CD4-positive, alpha-beta memory T cell (primary cell): ENCODE measurements around the gene FHOD3. TPM values are rescaled to one million over a fixed set of nuclear protein-coding genes. Genes with fewer than 3 reads are reported as not detected.

Experiments used
- CTCF ChIA-PET: fragments of 350-600 bp; sonication (Branson Sonifier 250); formaldehyde crosslinking; loops from one replicate; lab custom pipeline; 2021; ENCODE audit warnings: inconsistent platforms; ENCODE audit not compliant: partially characterized antibody; lab: Charles Lee
- POLR2A ChIA-PET: fragments of 350-600 bp; sonication (Branson Sonifier 250); formaldehyde crosslinking; loops from one replicate; lab custom pipeline; 2021; ENCODE audit not compliant: partially characterized antibody; lab: Charles Lee
- DNase-seq, 5 donors: peaks; one replicate each; pipeline versions ENCODE4 v3.0.0 to v3.0.0-alpha.2; 2020 to 2022; ENCODE audit warnings: mixed read lengths in 1 of 5
- H3K27ac ChIP-seq: one replicate; pipeline ENCODE4 v1.7.0; 2013; ENCODE audit warnings: low read depth, low read length
- H3K27me3 ChIP-seq: 2 replicates; pipeline ENCODE4 v1.7.0; 2013; ENCODE audit warnings: mild to moderate bottlenecking, low read length, moderate library complexity; ENCODE audit not compliant: insufficient read depth
- H3K36me3 ChIP-seq: 2 replicates; pipeline ENCODE4 v1.7.0; 2013; ENCODE audit warnings: mild to moderate bottlenecking, low read length, moderate library complexity; ENCODE audit not compliant: insufficient read depth
- H3K4me1 ChIP-seq: 2 replicates; pipeline ENCODE4 v1.7.0; 2013; ENCODE audit warnings: mild to moderate bottlenecking, low read length, moderate library complexity; ENCODE audit not compliant: insufficient read depth
- H3K4me3 ChIP-seq, 2 donors: one replicate each; pipeline ENCODE4 v1.7.0; 2013; ENCODE audit warnings: low read length in 2 of 2, mild to moderate bottlenecking in 1 of 2
- H3K9me3 ChIP-seq, 2 donors: one replicate each; pipeline ENCODE4 v1.7.0; 2013; ENCODE audit warnings: low read length in 2 of 2, control low read depth in 1 of 2; ENCODE audit not compliant: control insufficient read depth in 1 of 2
- H3K27ac Mint-ChIP-seq, 7 donors: one replicate each; pipeline ENCODE4 v1.8.0; 2020 to 2021; ENCODE audit warnings: mixed read lengths in 7 of 7, mild to moderate bottlenecking in 6 of 7, inconsistent platforms in 3 of 7, moderate library complexity in 3 of 7
- H3K27me3 Mint-ChIP-seq, 2 donors: one replicate each; pipeline ENCODE4 v1.8.0; 2020 to 2021; ENCODE audit warnings: mixed read lengths in 2 of 2
- H3K36me3 Mint-ChIP-seq, 2 donors: one replicate each; pipeline ENCODE4 v1.8.0; 2020 to 2021; ENCODE audit warnings: mixed read lengths in 2 of 2, inconsistent platforms in 1 of 2, mild to moderate bottlenecking in 1 of 2
- H3K4me1 Mint-ChIP-seq, 4 donors: one replicate each; pipeline ENCODE4 v1.8.0; 2020 to 2021; ENCODE audit warnings: mixed read lengths in 4 of 4, mild to moderate bottlenecking in 1 of 4
- H3K4me3 Mint-ChIP-seq, 8 donors: one replicate each; pipeline ENCODE4 v1.8.0; 2020 to 2021; ENCODE audit warnings: mixed read lengths in 8 of 8, mild to moderate bottlenecking in 7 of 8, moderate library complexity in 6 of 8, inconsistent platforms in 3 of 8
- H3K9me3 Mint-ChIP-seq, 8 donors: one replicate each; pipeline ENCODE4 v1.8.0; 2020 to 2021; ENCODE audit warnings: mixed read lengths in 8 of 8, mild to moderate bottlenecking in 5 of 8, inconsistent platforms in 3 of 8, moderate library complexity in 1 of 8
- intact Hi-C: fragments of 100-400 bp; cut with micrococcal nuclease; formaldehyde crosslinking; loops from one replicate; pipeline ENCODE4 v1.15.1; 2023
- polyA plus RNA-seq, 2 donors: library from polyadenylated mRNA; unstranded; fragments of 300-500 nt; fragmentation: Illumina TruSeq; gene quantifications; one replicate each; pipeline ENCODE4 v1.2.3, GENCODE V29; 2021
- total RNA-seq, 2 experiments: library from RNA; stranded (reverse); gene quantifications; one replicate each; pipeline ENCODE4 v1.2.3, GENCODE V29; 2021

FHOD3 gene
- total and polyA plus RNA-seq, 4 experiments from 2014 or later = not detected

DNA sequence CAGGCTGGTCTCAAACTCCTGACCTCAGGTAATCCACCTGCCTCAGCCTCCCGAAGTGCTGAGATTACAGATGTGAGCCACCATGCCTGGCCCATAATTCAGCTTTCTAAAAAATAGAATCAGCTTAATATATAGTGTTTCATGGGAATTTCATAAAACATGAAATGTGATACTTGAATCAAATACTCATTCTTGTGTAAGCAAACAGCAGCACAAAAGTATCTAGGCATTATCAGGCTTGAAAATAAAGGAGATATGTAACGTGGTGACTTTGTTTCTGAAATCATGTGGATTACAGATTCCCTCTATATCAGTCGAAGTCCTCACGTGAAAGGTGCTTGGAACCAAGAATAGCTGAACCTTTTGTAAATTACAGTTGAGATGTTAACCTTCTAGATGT is 229.1 kb downstream of the FHOD3 start:
- no peak for DNase-seq
- H3K27me3 Mint-ChIP-seq = peaks cover 0 to 6% of the 10 kb centered on the region in 2 donors
- H3K4me1 Mint-ChIP-seq = no peaks in the 10 kb centered on the region
- H3K9me3 Mint-ChIP-seq = peaks cover 0 to 2% (median 0%) of the 10 kb centered on the region in 8 donors
- Histone ChIP-seq H3K4me3 (no peak overlapping the region), H3K9me3 (no peaks in the 10 kb centered on the region), H3K36me3 (no peaks in the 10 kb centered on the region), H3K4me1 (no peaks in the 10 kb centered on the region), H3K27me3 (no peaks in the 10 kb centered on the region), H3K27ac (no peak overlapping the region)
- intact Hi-C loops = no loop called here
- H3K27ac Mint-ChIP-seq = no peak overlapping the region
- no peaks in the 10 kb centered on the region for H3K36me3 Mint-ChIP-seq
- ChIA-PET CTCF (no interaction called here), POLR2A (no interaction called here)
- H3K4me3 Mint-ChIP-seq = no peak overlapping the region

- no peak for DNase-seq
- Mint-ChIP-seq H3K4me1 (no peaks in the 10 kb centered on the region), H3K4me3 (no peak overlapping the region), H3K27me3 (peaks cover 0 to 6% of the 10 kb centered on the region in 2 donors), H3K36me3 (no peaks in the 10 kb centered on the region), H3K9me3 (peaks cover 0 to 3% (median 0%) of the 10 kb centered on the region in 8 donors), H3K27ac (no peak overlapping the region)
- ChIA-PET CTCF (no interaction called here), POLR2A (no interaction called here)
- intact Hi-C loops = no loop called here
- Histone ChIP-seq H3K36me3 (no peaks in the 10 kb centered on the region), H3K27ac (no peak overlapping the region), H3K9me3 (no peaks in the 10 kb centered on the region), H3K4me3 (no peak overlapping the region), H3K27me3 (no peaks in the 10 kb centered on the region), H3K4me1 (no peaks in the 10 kb centered on the region)
These were observed 229.5 kb downstream of the FHOD3 start for GRCh38 chr18:36527051-36527450.

GRCh38 chr18:36527740-36528455 is 230.4 kb downstream of the FHOD3 start:
- Histone ChIP-seq H3K36me3 (no peaks in the 10 kb centered on the region), H3K27ac (no peak overlapping the region), H3K4me1 (no peaks in the 10 kb centered on the region), H3K4me3 (no peak overlapping the region), H3K27me3 (no peaks in the 10 kb centered on the region), H3K9me3 (no peaks in the 10 kb centered on the region)
- no peak for DNase-seq
- Mint-ChIP-seq H3K36me3 (no peaks in the 10 kb centered on the region), H3K4me3 (no peak overlapping the region), H3K27ac (no peak overlapping the region), H3K27me3 (peaks cover 0 to 3% of the 10 kb centered on the region in 2 donors), H3K9me3 (peaks cover 0 to 3% (median 0%) of the 10 kb centered on the region in 8 donors), H3K4me1 (no peaks in the 10 kb centered on the region)
- ChIA-PET CTCF (no interaction called here), POLR2A (no interaction called here)
- intact Hi-C loops = no loop called here

GRCh38 chr18:36529747-36530146 is 232.2 kb downstream of the FHOD3 start:
- CTCF ChIA-PET = no interaction called here
- no peak for DNase-seq
- no peaks in the 10 kb centered on the region for H3K27me3 ChIP-seq
- H3K4me1 ChIP-seq = no peaks in the 10 kb centered on the region
- no peaks in the 10 kb centered on the region for H3K36me3 Mint-ChIP-seq
- intact Hi-C loops = no loop called here
- H3K4me3 Mint-ChIP-seq = no peak overlapping the region
- no peaks in the 10 kb centered on the region for H3K4me1 Mint-ChIP-seq
- H3K36me3 ChIP-seq = no peaks in the 10 kb centered on the region
- no peak overlapping the region for H3K27ac Mint-ChIP-seq
- H3K27me3 Mint-ChIP-seq = peaks cover 0 to 5% of the 10 kb centered on the region in 2 donors
- no peak overlapping the region for H3K4me3 ChIP-seq
- no peak overlapping the region for H3K27ac ChIP-seq
- H3K9me3 Mint-ChIP-seq = peaks cover 0 to 3% (median 0%) of the 10 kb centered on the region in 8 donors
- no peaks in the 10 kb centered on the region for H3K9me3 ChIP-seq
- POLR2A ChIA-PET = no interaction called here

DNA sequence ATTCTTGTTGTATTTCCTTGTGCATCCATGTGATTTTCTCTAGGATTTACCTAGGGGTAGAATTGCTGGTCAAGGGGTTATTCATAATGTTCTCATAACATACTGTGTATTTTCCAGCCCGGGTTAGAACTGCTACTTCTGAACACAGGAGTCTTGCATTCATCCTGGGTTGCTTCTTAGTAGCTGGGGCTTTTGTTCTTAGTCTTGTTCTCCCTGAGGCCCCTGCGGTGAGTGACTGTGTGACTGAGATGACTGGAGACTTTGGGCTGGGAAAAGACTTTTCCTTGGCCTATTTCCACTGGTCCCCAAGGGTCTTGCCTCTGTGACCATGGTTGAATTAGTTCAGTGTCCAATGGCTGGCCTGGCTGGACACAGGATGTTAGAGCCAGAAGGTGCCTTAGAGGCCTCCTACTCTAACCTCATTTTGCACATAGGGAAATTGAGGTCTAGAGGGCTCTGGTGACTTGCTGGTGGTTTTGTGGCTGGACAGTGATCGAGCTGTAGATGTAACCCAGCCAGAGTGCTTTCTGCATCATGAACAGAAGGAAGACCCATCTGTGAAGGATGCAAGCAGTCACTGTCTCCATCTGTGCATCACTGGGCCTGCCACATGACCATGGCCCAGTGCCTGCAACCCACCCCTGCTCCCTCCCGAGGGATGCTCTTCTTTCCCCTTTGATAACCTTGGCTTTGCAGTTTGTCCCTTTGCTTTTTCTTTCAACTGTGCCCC is 233.3 kb downstream of the FHOD3 start:
- Mint-ChIP-seq H3K4me3 (no peak overlapping the region), H3K9me3 (peaks cover 0 to 3% (median 0%) of the 10 kb centered on the region in 8 donors), H3K27me3 (peaks cover 0 to 5% of the 10 kb centered on the region in 2 donors), H3K4me1 (no peaks in the 10 kb centered on the region), H3K27ac (no peak overlapping the region), H3K36me3 (no peaks in the 10 kb centered on the region)
- DNase-seq = no peak
- POLR2A ChIA-PET = no interaction called here
- intact Hi-C loops = no loop called here
- Histone ChIP-seq H3K4me3 (no peak overlapping the region), H3K27ac (no peak overlapping the region), H3K4me1 (no peaks in the 10 kb centered on the region), H3K9me3 (no peaks in the 10 kb centered on the region), H3K27me3 (no peaks in the 10 kb centered on the region), H3K36me3 (no peaks in the 10 kb centered on the region)
- CTCF ChIA-PET = interaction anchor here (1.0 kb wide), 1 partner anchor 7 kb away, joined by 3 read pairs; no protein-coding TSS in a partner anchor

DNA sequence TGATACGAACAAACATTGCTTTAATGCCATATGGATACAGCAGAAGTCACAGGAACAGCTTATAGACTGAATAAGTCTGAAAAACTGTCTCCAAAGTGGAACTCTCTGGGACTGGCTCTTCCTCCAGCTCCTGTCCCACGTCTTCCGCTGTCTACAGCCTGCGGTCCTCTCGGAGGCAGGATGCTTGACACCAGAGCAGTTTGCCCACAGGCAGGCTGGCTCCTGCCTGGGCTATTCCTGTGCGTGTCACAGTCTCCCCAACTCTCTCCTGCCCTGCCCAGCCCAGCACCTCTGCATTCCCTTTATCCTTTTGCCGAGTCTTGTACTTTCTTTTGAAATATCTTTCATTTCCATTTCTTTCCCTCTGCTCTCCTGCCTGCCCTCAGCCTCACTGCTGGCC is 234.1 kb downstream of the FHOD3 start:
- H3K36me3 Mint-ChIP-seq = no peaks in the 10 kb centered on the region
- POLR2A ChIA-PET = no interaction called here
- H3K27me3 ChIP-seq = no peaks in the 10 kb centered on the region
- DNase-seq = no peak
- H3K4me3 ChIP-seq = no peak overlapping the region
- H3K36me3 ChIP-seq = no peaks in the 10 kb centered on the region
- intact Hi-C loops = no loop called here
- H3K4me1 Mint-ChIP-seq = no peaks in the 10 kb centered on the region
- H3K4me3 Mint-ChIP-seq = no peak overlapping the region
- peaks cover 0 to 5% of the 10 kb centered on the region in 2 donors for H3K27me3 Mint-ChIP-seq
- H3K27ac ChIP-seq = no peak overlapping the region
- CTCF ChIA-PET = interaction anchor here (1.0 kb wide), 1 partner anchor 8 kb away, joined by 3 read pairs; no protein-coding TSS in a partner anchor
- peaks cover 0 to 3% (median 0%) of the 10 kb centered on the region in 8 donors for H3K9me3 Mint-ChIP-seq
- no peak overlapping the region for H3K27ac Mint-ChIP-seq
- H3K9me3 ChIP-seq = no peaks in the 10 kb centered on the region
- H3K4me1 ChIP-seq = no peaks in the 10 kb centered on the region

- ChIA-PET POLR2A (no interaction called here), CTCF (no interaction called here)
- Histone ChIP-seq H3K4me3 (no peak overlapping the region), H3K9me3 (no peaks in the 10 kb centered on the region), H3K27ac (no peak overlapping the region), H3K4me1 (no peaks in the 10 kb centered on the region), H3K36me3 (no peaks in the 10 kb centered on the region), H3K27me3 (no peaks in the 10 kb centered on the region)
- H3K9me3 Mint-ChIP-seq = peaks cover 0 to 3% (median 0%) of the 10 kb centered on the region in 8 donors
- H3K4me1 Mint-ChIP-seq = no peaks in the 10 kb centered on the region
- peaks cover 0 to 5% of the 10 kb centered on the region in 2 donors for H3K27me3 Mint-ChIP-seq
- H3K36me3 Mint-ChIP-seq = no peaks in the 10 kb centered on the region
- intact Hi-C loops = no loop called here
- H3K4me3 Mint-ChIP-seq = no peak overlapping the region
- no peak overlapping the region for H3K27ac Mint-ChIP-seq
- no peak for DNase-seq
These were observed 234.9 kb downstream of the FHOD3 start for GRCh38 chr18:36532394-36532793.
